Breast epithelium (tissue), 3 donors: ENCODE results near the gene UBE2H.

Source experiments
- POLR2A ChIP-seq: fragments of 450-650 bp; IDR thresholded peaks from one replicate; pipeline ENCODE4 v1.6.1; 2016; ENCODE audit warnings: antibody characterized with exemption, mild to moderate bottlenecking, moderate library complexity
- POLR2AphosphoS5 ChIP-seq, 3 donors: sonication (generic); formaldehyde crosslinking; IDR thresholded peaks; one replicate each; pipeline ENCODE4 v1.6.1; 2017; ENCODE audit warnings: antibody characterized with exemption in 3 of 3

DNA sequence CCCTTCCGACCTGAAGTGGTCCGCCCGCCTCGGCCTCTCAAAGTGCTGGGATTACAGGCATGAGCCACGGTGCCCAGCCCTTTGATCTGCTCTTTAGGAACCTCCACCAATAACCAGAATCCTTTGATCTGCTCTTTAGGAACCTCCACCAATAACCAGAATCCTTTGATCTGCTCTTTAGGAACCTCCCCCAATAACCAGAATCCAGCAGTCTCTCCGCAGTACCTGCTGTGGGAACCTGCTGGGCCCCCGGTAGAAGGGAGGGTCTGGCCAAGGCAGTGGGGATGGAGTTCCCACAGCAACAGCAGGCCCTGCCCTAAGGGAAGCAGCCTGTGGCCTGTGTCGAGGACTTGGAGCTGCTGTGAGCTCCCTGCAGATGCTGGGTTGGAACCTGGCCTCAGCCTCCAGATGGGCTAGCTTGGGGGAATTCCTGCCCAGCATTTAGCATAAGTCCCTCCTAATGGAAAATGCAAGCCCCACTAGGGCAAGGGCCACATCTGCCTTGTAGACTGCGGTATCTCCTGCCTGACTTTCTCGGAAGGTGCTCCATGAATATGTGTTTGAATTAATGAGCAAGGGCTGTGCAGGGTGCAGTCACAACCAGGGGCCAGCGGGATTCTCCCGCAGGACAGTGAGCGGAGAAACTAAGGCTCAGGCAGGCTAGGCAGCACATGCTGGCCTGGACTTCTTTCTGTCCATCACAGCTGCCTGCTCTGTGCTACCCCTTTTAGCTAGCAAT lies 165.8 kb downstream of the UBE2H start:
- TF ChIP-seq POLR2A (no peak), POLR2AphosphoS5 (IDR thresholded peaks at IDR 0.05) (no peak)
